Central memory CD8-positive, alpha-beta T cell (primary cell): ENCODE results near the gene APBB1IP.
"Not testable (repeated sequence)": the region's sequence is repeated elsewhere in the genome, so short reads cannot be mapped to it uniquely, and the experiment has no call there.

Experiments used
- ATAC-seq: fragments of 150-1000 bp; cut with Tn5 transposase; replicated peaks from 2 replicates; pipeline ENCODE4 v1.10.0; 2022; ENCODE audit warnings: mild to moderate bottlenecking, moderate FRiP score, moderate number of reproducible peaks; ENCODE audit not compliant: poor library complexity, severe bottlenecking; ENCODE audit errors: extremely low read depth
- DNase-seq, 2 donors: peaks; one replicate each; pipeline ENCODE4 v3.0.0; 2021; ENCODE audit warnings: low spot score in 2 of 2
- H3K27ac Mint-ChIP-seq: one replicate; pipeline ENCODE4 v1.8.0; 2022; ENCODE audit warnings: low read depth, mild to moderate bottlenecking, moderate library complexity, mixed read lengths
- H3K27me3 Mint-ChIP-seq: one replicate; pipeline ENCODE4 v1.8.0; 2022; ENCODE audit warnings: mixed read lengths
- H3K36me3 Mint-ChIP-seq: one replicate; pipeline ENCODE4 v1.8.0; 2022; ENCODE audit warnings: mild to moderate bottlenecking, moderate library complexity, mixed read lengths; ENCODE audit not compliant: insufficient read depth
- H3K4me1 Mint-ChIP-seq: one replicate; pipeline ENCODE4 v1.8.0; 2022; ENCODE audit warnings: mixed read lengths
- H3K4me3 Mint-ChIP-seq: one replicate; pipeline ENCODE4 v1.8.0; 2022; ENCODE audit warnings: mild to moderate bottlenecking, moderate library complexity, mixed read lengths
- H3K9me3 Mint-ChIP-seq: one replicate; pipeline ENCODE4 v1.8.0; 2022; ENCODE audit warnings: mixed read lengths

Gene APBB1IP

DNA sequence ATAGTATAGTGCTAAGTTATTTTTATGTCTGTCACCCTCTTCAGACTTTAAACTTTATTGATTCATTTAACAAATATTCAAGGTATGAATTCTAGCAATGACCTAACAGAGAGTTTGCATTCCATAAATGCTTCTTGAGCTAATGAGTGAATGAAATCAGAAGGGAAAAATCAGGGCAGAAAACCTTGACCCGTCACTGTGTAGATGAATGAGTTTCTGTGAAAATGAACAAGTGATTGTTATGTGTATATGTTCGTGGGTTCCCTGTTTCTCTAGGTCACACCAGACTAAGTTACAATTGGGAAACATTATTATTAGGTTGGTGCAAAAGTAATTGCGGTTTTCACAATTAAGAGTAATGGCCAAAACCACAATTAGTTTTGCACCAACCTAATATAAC lies 30.1 kb downstream of the APBB1IP start:
- H3K9me3 Mint-ChIP-seq: no peaks in the 10 kb centered on the region
- ATAC-seq (no peak), DNase-seq (no peak)
- peaks cover 13% of the 10 kb centered on the region for H3K36me3 Mint-ChIP-seq
- peak overlapping the region; percentile 39 for H3K27ac Mint-ChIP-seq
- peaks cover 91% of the 10 kb centered on the region for H3K4me1 Mint-ChIP-seq
- peak overlapping the region; percentile 60 for H3K4me3 Mint-ChIP-seq
- H3K27me3 Mint-ChIP-seq: no peaks in the 10 kb centered on the region

DNA sequence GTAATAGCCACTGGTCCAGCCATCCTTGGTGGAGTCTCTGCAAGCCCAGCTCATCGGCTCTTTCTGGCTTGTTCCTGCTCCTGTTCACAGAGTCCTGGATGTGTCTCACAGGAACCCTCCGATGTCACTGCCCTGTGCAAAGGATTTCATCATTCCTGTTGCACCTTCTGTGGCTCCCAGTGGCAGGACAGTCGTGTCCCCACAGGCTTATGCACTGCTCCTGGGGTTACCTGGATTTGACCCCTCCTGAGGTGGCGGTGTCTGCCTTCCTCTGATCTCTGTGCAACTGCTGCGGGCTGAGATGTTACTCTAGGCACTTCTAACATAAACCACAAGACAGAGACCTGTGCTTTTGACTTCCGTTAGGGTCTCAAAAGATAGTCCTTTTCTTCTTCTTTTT lies 30.6 kb downstream of the APBB1IP start:
- H3K27ac Mint-ChIP-seq: peak overlapping the region; percentile 39
- no peaks in the 10 kb centered on the region for H3K9me3 Mint-ChIP-seq
- H3K27me3 Mint-ChIP-seq: no peaks in the 10 kb centered on the region
- H3K4me1 Mint-ChIP-seq: peaks cover 86% of the 10 kb centered on the region
- peak overlapping the region; percentile 60 for H3K4me3 Mint-ChIP-seq
- H3K36me3 Mint-ChIP-seq: peaks cover 14% of the 10 kb centered on the region
- ATAC-seq (peak; percentile 86), DNase-seq (peak; percentile 36 to 50)

DNA sequence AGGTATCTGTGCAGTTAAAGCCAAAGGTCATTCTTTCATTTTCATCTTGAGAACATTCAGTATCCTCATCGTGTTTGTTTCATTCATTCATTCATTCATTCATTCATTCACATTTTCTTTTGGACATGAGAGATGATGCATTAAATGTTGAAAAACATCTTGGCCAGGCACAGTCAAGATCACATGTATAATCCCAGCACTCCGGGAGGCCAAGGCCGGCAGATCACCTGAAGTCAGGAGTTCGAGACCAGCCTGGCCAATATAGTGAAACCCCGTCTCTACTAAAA lies 34.3 kb downstream of the APBB1IP start:
- Mint-ChIP-seq H3K4me1 (peaks cover 78% of the 10 kb centered on the region), H3K36me3 (peaks cover 20% of the 10 kb centered on the region), H3K4me3 (peak overlapping the region; percentile 50), H3K27me3 (no peaks in the 10 kb centered on the region), H3K27ac (peak overlapping the region; percentile 59), H3K9me3 (no peaks in the 10 kb centered on the region)
- no peak for DNase-seq
- no peak for ATAC-seq

DNA sequence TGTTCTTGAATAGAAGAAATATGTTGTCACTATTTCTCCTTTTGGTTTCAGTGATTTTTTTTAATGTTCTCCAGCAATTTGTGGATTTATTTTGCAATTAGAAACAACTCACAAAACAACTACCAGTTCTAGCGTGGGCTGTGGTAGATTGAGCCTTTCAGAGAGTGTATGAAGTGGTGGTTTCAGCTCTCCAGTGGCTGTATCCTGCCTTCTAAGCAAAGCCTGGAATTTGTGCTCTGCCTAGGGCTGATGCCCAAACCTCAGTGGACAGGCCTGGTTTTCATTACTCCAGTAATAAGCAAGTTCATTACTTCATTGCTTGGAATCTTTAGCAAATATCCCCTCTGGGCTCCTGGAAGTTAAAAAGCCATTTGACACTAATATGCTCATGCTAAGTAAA lies 35.9 kb downstream of the APBB1IP start:
- H3K27ac Mint-ChIP-seq: peak overlapping the region; percentile 88
- ATAC-seq (no peak), DNase-seq (no peak)
- H3K4me3 Mint-ChIP-seq: no peak overlapping the region
- peaks cover 77% of the 10 kb centered on the region for H3K4me1 Mint-ChIP-seq
- H3K36me3 Mint-ChIP-seq: peaks cover 17% of the 10 kb centered on the region
- H3K9me3 Mint-ChIP-seq: no peaks in the 10 kb centered on the region
- H3K27me3 Mint-ChIP-seq: no peaks in the 10 kb centered on the region

DNA sequence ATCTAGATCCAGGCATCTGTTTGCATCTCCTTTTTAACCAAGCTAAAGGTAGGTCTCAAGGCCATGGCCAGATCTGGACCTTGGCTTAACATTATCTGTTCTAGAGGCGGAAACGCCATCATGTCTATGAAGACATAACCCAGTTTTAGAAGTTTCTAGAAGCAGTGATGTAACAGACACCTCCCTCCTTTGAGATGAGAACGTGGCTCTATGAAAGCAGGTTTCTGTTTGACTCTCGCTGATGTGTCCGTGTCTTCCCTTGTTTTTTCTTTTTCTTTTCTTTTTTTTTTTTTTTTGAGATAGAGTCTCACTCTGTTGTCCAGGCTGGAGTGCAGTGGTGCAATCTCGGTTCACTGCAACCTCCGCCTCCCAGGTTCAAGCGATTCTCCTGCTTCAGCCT lies 36.7 kb downstream of the APBB1IP start:
- Mint-ChIP-seq H3K36me3 (peaks cover 18% of the 10 kb centered on the region), H3K4me3 (peak overlapping the region; percentile 68), H3K4me1 (peaks cover 73% of the 10 kb centered on the region), H3K27ac (peak overlapping the region; percentile 88)
- not testable (repeated sequence) for H3K27me3 Mint-ChIP-seq, DNase-seq, H3K9me3 Mint-ChIP-seq
- ATAC-seq: peak; percentile 64

DNA sequence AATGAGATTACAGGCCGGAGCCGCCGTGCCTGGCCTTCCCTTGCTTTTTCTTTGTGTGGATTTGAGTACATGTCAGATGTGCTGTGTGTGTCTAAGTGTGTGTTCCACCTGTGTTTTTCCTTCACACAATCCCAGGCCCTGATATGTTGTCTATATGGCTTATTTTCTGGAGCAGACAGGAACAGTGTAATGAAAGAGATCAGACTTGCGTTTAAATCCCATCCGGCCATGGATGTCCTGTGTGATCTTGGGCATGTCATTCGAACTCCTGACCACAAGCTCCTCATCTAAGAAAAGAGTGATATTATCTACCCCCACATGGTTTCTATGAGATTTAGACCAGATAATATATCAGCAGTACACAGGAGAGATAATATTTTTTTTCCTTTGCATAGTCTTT lies 37.2 kb downstream of the APBB1IP start:
- Mint-ChIP-seq H3K4me1 (peaks cover 76% of the 10 kb centered on the region), H3K36me3 (peaks cover 18% of the 10 kb centered on the region), H3K27ac (peak overlapping the region; percentile 88), H3K27me3 (no peaks in the 10 kb centered on the region), H3K4me3 (peak overlapping the region; percentile 68), H3K9me3 (no peaks in the 10 kb centered on the region)
- DNase-seq: no peak
- ATAC-seq: no peak

DNA sequence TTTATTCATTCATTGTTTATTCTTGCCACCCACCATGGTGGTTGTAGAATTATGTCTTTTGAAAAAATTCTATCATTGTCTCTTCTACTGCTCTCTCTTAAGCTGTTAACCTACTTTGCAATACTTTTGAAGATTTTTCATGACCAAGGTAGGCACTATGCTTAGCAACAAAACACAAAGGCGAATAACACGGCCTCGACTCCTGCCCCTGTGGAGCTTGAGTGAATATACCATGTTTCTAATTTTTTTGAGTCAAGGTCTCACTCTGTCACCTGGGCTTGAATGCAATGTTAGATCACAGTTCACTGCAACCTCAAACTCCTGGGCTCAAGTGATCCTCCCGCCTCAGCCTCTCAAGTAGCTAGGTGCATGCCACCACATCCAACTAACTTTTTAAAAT lies 39.4 kb downstream of the APBB1IP start:
- H3K36me3 Mint-ChIP-seq: peaks cover 17% of the 10 kb centered on the region
- H3K27me3 Mint-ChIP-seq: no peaks in the 10 kb centered on the region
- ATAC-seq (no peak), DNase-seq (no peak)
- H3K4me1 Mint-ChIP-seq: peaks cover 70% of the 10 kb centered on the region
- H3K9me3 Mint-ChIP-seq: no peaks in the 10 kb centered on the region
- H3K4me3 Mint-ChIP-seq: peak overlapping the region; percentile 70
- peak overlapping the region; percentile 88 for H3K27ac Mint-ChIP-seq

DNA sequence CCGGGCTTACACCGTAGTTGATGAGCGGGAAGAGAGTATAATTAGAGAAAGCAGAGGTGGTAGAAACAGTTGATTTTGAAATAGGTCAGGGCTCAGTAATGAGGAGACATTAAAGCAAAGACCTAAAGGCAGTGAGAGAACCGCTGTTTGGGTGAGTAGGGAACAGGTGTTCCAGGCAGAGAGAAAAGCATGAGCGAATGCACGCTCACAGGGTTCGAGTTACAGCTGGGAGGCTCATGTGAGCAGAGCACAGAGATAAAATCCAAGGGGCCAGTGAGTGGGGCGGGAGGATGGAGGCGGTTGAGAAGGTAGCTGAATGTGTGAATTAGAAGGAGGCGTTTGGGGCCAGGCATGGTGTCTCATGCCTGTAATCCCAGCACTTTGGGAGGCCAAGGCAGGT lies 39.9 kb downstream of the APBB1IP start:
- DNase-seq (no peak), ATAC-seq (no peak)
- Mint-ChIP-seq H3K4me1 (peaks cover 65% of the 10 kb centered on the region), H3K9me3 (no peaks in the 10 kb centered on the region), H3K27me3 (no peaks in the 10 kb centered on the region), H3K36me3 (peaks cover 19% of the 10 kb centered on the region), H3K4me3 (peak overlapping the region; percentile 70), H3K27ac (peak overlapping the region; percentile 88)

DNA sequence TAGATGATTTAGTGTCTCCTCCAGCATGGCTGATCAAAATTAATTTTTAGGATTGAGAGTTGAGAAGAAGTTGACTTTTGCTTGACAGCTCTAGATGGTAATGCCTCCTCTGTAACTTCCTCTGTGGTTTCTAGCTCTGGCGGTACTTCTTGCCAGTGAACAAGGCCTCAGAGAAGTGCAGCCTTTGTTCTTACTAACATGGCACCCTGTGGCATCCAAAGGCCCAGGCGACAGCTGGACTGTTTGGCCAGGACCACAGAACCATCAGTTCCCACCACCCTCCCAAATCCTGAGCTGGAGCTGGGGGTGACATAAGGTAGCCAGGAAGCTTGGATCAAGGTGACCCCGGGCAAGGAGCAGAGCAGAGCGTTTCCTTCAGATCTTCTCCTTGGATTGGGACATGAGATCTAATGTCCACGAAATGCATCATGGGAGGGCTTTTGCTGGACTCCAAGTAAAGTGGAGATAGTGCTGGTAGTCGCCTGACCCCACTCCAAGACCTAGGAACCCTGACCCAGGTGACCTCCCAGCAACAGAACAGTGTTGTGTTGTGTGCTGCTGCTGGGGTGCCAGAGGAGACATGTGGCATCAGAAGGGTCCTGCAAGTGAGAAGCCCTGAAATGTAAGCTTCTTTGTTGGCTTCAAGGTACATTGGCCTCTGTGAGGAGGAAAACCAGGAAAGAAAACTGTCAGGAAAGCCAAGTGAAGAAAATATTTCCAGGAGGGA lies 41.8 kb downstream of the APBB1IP start:
- H3K9me3 Mint-ChIP-seq: no peaks in the 10 kb centered on the region
- H3K4me3 Mint-ChIP-seq: peak overlapping the region; percentile 66
- H3K27ac Mint-ChIP-seq: peak overlapping the region; percentile 90
- DNase-seq (peak in 1 of 2 donors; percentile 36), ATAC-seq (peak; percentile 56)
- H3K27me3 Mint-ChIP-seq: no peaks in the 10 kb centered on the region
- peaks cover 66% of the 10 kb centered on the region for H3K4me1 Mint-ChIP-seq
- H3K36me3 Mint-ChIP-seq: peaks cover 15% of the 10 kb centered on the region

DNA sequence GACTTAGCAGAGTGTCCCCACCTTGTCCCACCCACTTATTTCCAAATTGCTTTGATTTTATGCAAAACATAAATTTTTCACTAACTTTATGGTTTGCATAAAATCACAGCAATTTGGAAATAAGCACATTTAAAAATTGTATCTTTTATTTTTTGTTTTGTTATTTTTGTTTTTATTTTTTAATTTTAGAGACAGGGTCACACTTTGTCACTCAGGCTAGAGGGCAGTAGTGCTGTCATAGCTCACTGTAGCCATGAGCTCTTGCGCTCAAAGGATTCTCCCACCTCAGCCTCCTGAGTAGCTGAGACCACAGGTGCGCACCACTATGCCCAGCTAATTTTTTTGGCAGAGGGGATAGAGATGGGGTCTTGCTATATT lies 43.2 kb downstream of the APBB1IP start:
- Mint-ChIP-seq H3K9me3 (no peaks in the 10 kb centered on the region), H3K27ac (no peak overlapping the region), H3K27me3 (no peaks in the 10 kb centered on the region), H3K4me1 (peaks cover 69% of the 10 kb centered on the region), H3K4me3 (no peak overlapping the region), H3K36me3 (peaks cover 7% of the 10 kb centered on the region)
- no peak for ATAC-seq
- DNase-seq: no peak

DNA sequence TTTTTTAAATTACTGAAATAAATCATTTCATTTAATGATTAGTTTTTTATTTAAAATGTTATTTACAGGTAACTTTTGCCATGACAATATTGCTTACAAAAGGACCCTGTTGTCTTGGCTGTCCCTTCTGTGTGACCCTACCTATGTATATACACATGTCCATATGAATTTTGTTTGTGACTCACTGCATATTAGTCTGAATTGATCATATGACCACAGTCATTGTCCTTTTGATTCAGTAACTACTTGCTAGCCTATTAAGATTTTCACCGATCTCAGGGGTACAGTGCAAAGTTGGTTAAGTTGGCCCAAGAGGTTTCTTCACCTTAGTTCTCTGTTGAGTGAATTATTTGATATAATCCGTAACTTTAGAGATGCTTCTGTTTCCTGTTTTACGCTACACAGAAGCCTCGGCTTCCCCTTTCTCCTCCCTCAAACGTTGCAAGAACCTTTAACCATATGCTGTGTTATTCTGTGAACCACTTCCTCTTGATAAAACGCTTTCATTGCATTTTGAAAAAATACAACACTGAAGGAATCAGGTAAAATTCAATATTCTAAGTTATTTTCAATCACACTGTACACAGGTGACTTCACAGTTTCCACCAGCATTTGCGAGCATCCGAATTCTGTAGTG lies 43.9 kb downstream of the APBB1IP start:
- no peaks in the 10 kb centered on the region for H3K27me3 Mint-ChIP-seq
- peak overlapping the region; percentile 60 for H3K27ac Mint-ChIP-seq
- H3K9me3 Mint-ChIP-seq: no peaks in the 10 kb centered on the region
- H3K36me3 Mint-ChIP-seq: peaks cover 10% of the 10 kb centered on the region
- DNase-seq (peak in 1 of 2 donors; percentile 39), ATAC-seq (peak; percentile 81)
- H3K4me3 Mint-ChIP-seq: peak overlapping the region; percentile 58
- peaks cover 75% of the 10 kb centered on the region for H3K4me1 Mint-ChIP-seq

DNA sequence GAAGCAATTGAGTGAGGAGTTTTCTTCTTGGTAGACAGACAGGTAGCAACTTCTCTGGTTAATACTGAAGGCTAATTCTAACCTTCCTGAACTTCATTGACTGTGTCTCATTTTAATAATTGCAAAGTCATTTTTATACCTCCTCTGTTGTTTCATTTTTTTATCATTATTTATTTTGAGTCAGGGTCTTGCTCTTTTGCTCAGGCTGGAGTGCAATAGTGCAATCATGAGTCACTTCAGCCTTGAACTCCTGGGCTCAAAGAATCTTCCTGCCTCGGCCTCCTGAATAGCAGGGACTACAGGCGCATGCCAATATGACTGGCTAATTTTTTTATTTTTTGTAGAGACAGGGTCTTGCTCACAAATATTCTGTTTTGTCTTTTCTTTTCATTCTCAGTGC lies 45.4 kb downstream of the APBB1IP start:
- Mint-ChIP-seq H3K4me3 (peak overlapping the region; percentile 58), H3K27me3 (no peaks in the 10 kb centered on the region), H3K27ac (peak overlapping the region; percentile 60), H3K36me3 (peaks cover 17% of the 10 kb centered on the region), H3K9me3 (no peaks in the 10 kb centered on the region), H3K4me1 (peaks cover 70% of the 10 kb centered on the region)
- DNase-seq (no peak), ATAC-seq (no peak)

DNA sequence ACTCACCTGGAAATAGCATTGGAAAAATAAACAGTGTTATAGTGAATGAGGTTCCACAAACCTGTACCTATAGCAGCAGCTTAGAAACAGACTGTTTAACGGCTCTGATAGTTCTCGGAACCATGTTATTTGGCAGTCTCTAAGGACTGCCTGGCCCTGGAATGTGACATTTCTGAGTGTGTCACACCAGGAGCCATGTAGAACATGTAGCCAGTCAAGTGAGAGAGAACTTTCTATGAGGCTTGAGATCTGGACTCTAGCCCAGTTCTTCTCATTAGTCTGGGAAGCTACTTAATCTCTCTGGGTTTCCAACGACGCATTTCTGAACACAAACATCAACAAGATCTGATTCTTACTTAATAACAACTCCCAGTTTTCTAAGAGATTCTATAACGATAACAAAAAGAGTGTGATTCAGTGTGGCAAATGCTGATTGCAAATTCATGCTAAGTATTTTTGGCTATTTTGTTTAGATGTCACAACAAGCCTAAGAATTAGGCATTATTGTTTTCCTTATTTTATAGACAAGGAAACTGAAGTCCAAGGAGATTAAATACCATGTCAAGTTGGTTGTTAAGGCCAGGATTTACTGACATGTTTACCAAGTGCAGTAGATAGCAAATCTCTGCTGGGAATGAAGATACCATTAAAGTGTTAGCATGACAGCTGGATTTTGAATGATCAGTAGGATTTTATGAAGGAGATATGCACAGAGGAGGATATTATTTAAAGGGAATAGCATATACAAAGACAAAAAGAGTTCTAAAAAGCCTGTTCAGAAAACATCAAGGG lies 47.2 kb downstream of the APBB1IP start:
- no peaks in the 10 kb centered on the region for H3K9me3 Mint-ChIP-seq
- no peaks in the 10 kb centered on the region for H3K27me3 Mint-ChIP-seq

More for the DNA sequence above, 47.2 kb downstream of the APBB1IP start:
- Mint-ChIP-seq H3K4me1 (peaks cover 70% of the 10 kb centered on the region), H3K36me3 (peaks cover 18% of the 10 kb centered on the region), H3K4me3 (peak overlapping the region; percentile 50), H3K27ac (peak overlapping the region; percentile 91)
- DNase-seq (no peak), ATAC-seq (no peak)
